HUES6 (cell line): ENCODE data around the gene LRBA.
"Not testable (repeated sequence)": the region's sequence is repeated elsewhere in the genome, so short reads cannot be mapped to it uniquely, and the experiment has no call there.

Experiments used
- H3K27ac ChIP-seq: 2 replicates; pipeline ENCODE4 v1.7.0; 2013; ENCODE audit warnings: low read depth, mild to moderate bottlenecking, low read length, inconsistent platforms
- H3K27me3 ChIP-seq: 2 replicates; pipeline ENCODE4 v1.6.1; 2013; ENCODE audit warnings: low read length; ENCODE audit not compliant: control insufficient read depth, insufficient read depth
- H3K36me3 ChIP-seq: 2 replicates; pipeline ENCODE4 v1.6.1; 2013; ENCODE audit warnings: low read length; ENCODE audit not compliant: control insufficient read depth, insufficient read depth
- H3K4me1 ChIP-seq: 2 replicates; pipeline ENCODE4 v1.6.1; 2013; ENCODE audit warnings: low read length; ENCODE audit not compliant: control insufficient read depth, insufficient read depth
- H3K4me3 ChIP-seq: 2 replicates; pipeline ENCODE4 v1.5.1; 2013; ENCODE audit warnings: low read depth, low read length
- H3K9ac ChIP-seq: one replicate; pipeline ENCODE4 v1.6.1; 2013; ENCODE audit warnings: mild to moderate bottlenecking, low read length
- H3K9me3 ChIP-seq: 2 replicates; pipeline ENCODE4 v1.6.1; 2013; ENCODE audit warnings: low read depth, low read length; ENCODE audit not compliant: control insufficient read depth, insufficient read depth

LRBA gene

GRCh38 chr4:150389896-150390530 lies 625.1 kb downstream of the LRBA start:
- H3K4me1 ChIP-seq: no peaks in the 10 kb centered on the region; the same call in 1 of the 2 replicates
- no peak overlapping the region for H3K4me3 ChIP-seq
- no peaks in the 10 kb centered on the region for H3K36me3 ChIP-seq
- no peak overlapping the region for H3K27ac ChIP-seq
- no peaks in the 10 kb centered on the region for H3K27me3 ChIP-seq
- H3K9ac ChIP-seq: no peak overlapping the region
- peaks cover 3% of the 10 kb centered on the region; the same call in 1 of the 2 replicates for H3K9me3 ChIP-seq

GRCh38 chr4:150387981-150388380 lies 627.1 kb downstream of the LRBA start:
- Histone ChIP-seq H3K27ac (no peak overlapping the region), H3K36me3 (no peaks in the 10 kb centered on the region), H3K4me1 (peaks cover 8% of the 10 kb centered on the region; the same call in 1 of the 2 replicates), H3K4me3 (no peak overlapping the region), H3K9me3 (no peaks in the 10 kb centered on the region), H3K27me3 (no peaks in the 10 kb centered on the region), H3K9ac (no peak overlapping the region)

GRCh38 chr4:150386415-150386814 lies 628.7 kb downstream of the LRBA start:
- not testable (repeated sequence) for H3K4me3 ChIP-seq, H3K9me3 ChIP-seq, H3K36me3 ChIP-seq, H3K27me3 ChIP-seq, H3K4me1 ChIP-seq, H3K27ac ChIP-seq, H3K9ac ChIP-seq

GRCh38 chr4:150385606-150386005 lies 629.5 kb downstream of the LRBA start:
- Histone ChIP-seq H3K27ac (no peak overlapping the region), H3K4me1 (peaks cover 8% of the 10 kb centered on the region; the same call in 1 of the 2 replicates), H3K36me3 (no peaks in the 10 kb centered on the region), H3K27me3 (no peaks in the 10 kb centered on the region), H3K9ac (no peak overlapping the region), H3K9me3 (no peaks in the 10 kb centered on the region), H3K4me3 (no peak overlapping the region)

- Histone ChIP-seq H3K9ac (no peak overlapping the region), H3K4me1 (peaks cover 8% of the 10 kb centered on the region; the same call in 1 of the 2 replicates), H3K27me3 (no peaks in the 10 kb centered on the region), H3K4me3 (no peak overlapping the region), H3K27ac (no peak overlapping the region), H3K9me3 (no peaks in the 10 kb centered on the region), H3K36me3 (no peaks in the 10 kb centered on the region)
Observed at GRCh38 chr4:150384249-150384648, 630.8 kb downstream of the LRBA start.

- Histone ChIP-seq H3K27ac (no peak overlapping the region), H3K4me1 (peaks cover 8% of the 10 kb centered on the region; the same call in 1 of the 2 replicates), H3K36me3 (no peaks in the 10 kb centered on the region), H3K4me3 (no peak overlapping the region), H3K9me3 (no peaks in the 10 kb centered on the region), H3K9ac (no peak overlapping the region), H3K27me3 (no peaks in the 10 kb centered on the region)
Observed at GRCh38 chr4:150382028-150382427, 633.1 kb downstream of the LRBA start.

- Histone ChIP-seq H3K4me3 (no peak overlapping the region), H3K36me3 (no peaks in the 10 kb centered on the region), H3K9me3 (no peaks in the 10 kb centered on the region)
Observed at GRCh38 chr4:150381609-150382008, 633.5 kb downstream of the LRBA start.

GRCh38 chr4:150381036-150381435 lies 634.0 kb downstream of the LRBA start:
- Histone ChIP-seq H3K4me1 (peaks cover 8% of the 10 kb centered on the region; the same call in 1 of the 2 replicates), H3K36me3 (no peaks in the 10 kb centered on the region), H3K9me3 (no peaks in the 10 kb centered on the region), H3K27ac (no peak overlapping the region), H3K4me3 (no peak overlapping the region), H3K27me3 (no peaks in the 10 kb centered on the region), H3K9ac (no peak overlapping the region)

More at GRCh38 chr4:150381609-150382008, 633.5 kb downstream of the LRBA start:
- Histone ChIP-seq H3K4me1 (peaks cover 8% of the 10 kb centered on the region; the same call in 1 of the 2 replicates), H3K27me3 (no peaks in the 10 kb centered on the region), H3K9ac (no peak overlapping the region), H3K27ac (no peak overlapping the region)

- H3K4me1 ChIP-seq: peaks cover 3% of the 10 kb centered on the region; the same call in 1 of the 2 replicates
Observed at GRCh38 chr4:150379454-150379853, 635.6 kb downstream of the LRBA start.

GRCh38 chr4:150375025-150375424 lies 640.1 kb downstream of the LRBA start:
- no peaks in the 10 kb centered on the region for H3K27me3 ChIP-seq
- no peak overlapping the region for H3K9ac ChIP-seq
- H3K4me3 ChIP-seq: no peak overlapping the region
- H3K36me3 ChIP-seq: no peaks in the 10 kb centered on the region
- H3K9me3 ChIP-seq: no peaks in the 10 kb centered on the region
- no peaks in the 10 kb centered on the region for H3K4me1 ChIP-seq
- no peak overlapping the region for H3K27ac ChIP-seq

More at GRCh38 chr4:150379454-150379853, 635.6 kb downstream of the LRBA start:
- H3K27ac ChIP-seq: no peak overlapping the region
- no peaks in the 10 kb centered on the region for H3K9me3 ChIP-seq
- no peak overlapping the region for H3K9ac ChIP-seq
- H3K27me3 ChIP-seq: no peaks in the 10 kb centered on the region
- H3K36me3 ChIP-seq: no peaks in the 10 kb centered on the region
- H3K4me3 ChIP-seq: no peak overlapping the region

- H3K36me3 ChIP-seq: no peaks in the 10 kb centered on the region
- no peak overlapping the region for H3K4me3 ChIP-seq
- H3K27ac ChIP-seq: no peak overlapping the region
Observed at GRCh38 chr4:150371869-150372268, 643.2 kb downstream of the LRBA start.

More at GRCh38 chr4:150371869-150372268, 643.2 kb downstream of the LRBA start:
- no peaks in the 10 kb centered on the region for H3K9me3 ChIP-seq
- H3K4me1 ChIP-seq: peaks cover 15% of the 10 kb centered on the region
- H3K27me3 ChIP-seq: peaks cover 20% of the 10 kb centered on the region
- no peak overlapping the region for H3K9ac ChIP-seq
